ENCODE data around the gene NUDT5.
A peak's percentile ranks its signal among the peaks of the same experiment; 100 is the strongest.

Gene NUDT5

GRCh38 chr10:12140038-12140437 lies 55.7 kb downstream of the NUDT5 start:
- CTCF ChIA-PET: interaction anchor here (0.7 to 2.2 kb wide), 4 partner anchors 9 to 153 kb away, joined by 3 to 12 read pairs (median 4); no protein-coding TSS in a partner anchor
- POLR2A ChIA-PET: no interaction called here
- no peak for TF ChIP-seq CTCF (IDR thresholded peaks at IDR 0.05; ENCODE audit: control extremely low read depth, extremely low read depth, low read depth, missing control alignments)
- no peak for DNase-seq (ENCODE audit: extremely low spot score)

- no peak for DNase-seq (ENCODE audit: extremely low spot score)
- TF ChIP-seq CTCF (IDR thresholded peaks at IDR 0.05; ENCODE audit: control extremely low read depth, extremely low read depth, low read depth, missing control alignments): no peak
- CTCF ChIA-PET: interaction anchor here (1.0 to 2.9 kb wide), 3 partner anchors 8 to 31 kb away, joined by 3 to 11 read pairs (median 3); no protein-coding TSS in a partner anchor
- POLR2A ChIA-PET: no interaction called here
Observed at GRCh38 chr10:12135631-12136030, 60.1 kb downstream of the NUDT5 start.

- DNase-seq (ENCODE audit: extremely low spot score): peak; percentile 61
- ChIA-PET POLR2A (interaction anchor here (1.0 kb wide), 1 partner anchor 9 kb away, joined by 3 read pairs; no protein-coding TSS in a partner anchor), CTCF (interaction anchor here (0.8 to 2.0 kb wide), 4 partner anchors 9 to 96 kb away, joined by 3 to 12 read pairs (median 4); no protein-coding TSS in a partner anchor)
- no peak for TF ChIP-seq CTCF (IDR thresholded peaks at IDR 0.05; ENCODE audit: control extremely low read depth, extremely low read depth, low read depth, missing control alignments)
Observed at GRCh38 chr10:12130237-12130872, 65.3 kb downstream of the NUDT5 start.

GRCh38 chr10:12129222-12130111 lies 66.2 kb downstream of the NUDT5 start, which contains the start of gene SEC61A2:
Gene SEC61A2 (plus strand): TSS chr10:12129677. CDS start chr10:12129788, 111 bp downstream.
- CTCF ChIA-PET: interaction anchor here (0.8 to 2.0 kb wide), 4 partner anchors 10 to 95 kb away, joined by 3 to 12 read pairs (median 4); no protein-coding TSS in a partner anchor
- no peak for TF ChIP-seq CTCF (IDR thresholded peaks at IDR 0.05; ENCODE audit: control extremely low read depth, extremely low read depth, low read depth, missing control alignments)
- POLR2A ChIA-PET: interaction anchor here (1.0 kb wide), 1 partner anchor 8 kb away, joined by 3 read pairs; no protein-coding TSS in a partner anchor
- peak; percentile 100 for DNase-seq (ENCODE audit: extremely low spot score)

GRCh38 chr10:12121673-12122072 lies 74.0 kb downstream of the NUDT5 start:
- TF ChIP-seq CTCF (IDR thresholded peaks at IDR 0.05; ENCODE audit: control extremely low read depth, extremely low read depth, low read depth, missing control alignments): no peak
- DNase-seq (ENCODE audit: extremely low spot score): peak; percentile 54
- CTCF ChIA-PET: interaction anchor here (1.1 kb wide), 1 partner anchor 49 kb away, joined by 3 read pairs; no protein-coding TSS in a partner anchor
- POLR2A ChIA-PET: interaction anchor here (1.1 kb wide), 1 partner anchor 9 kb away, joined by 3 read pairs; no protein-coding TSS in a partner anchor

Data from GM10248 (cell line).